PC-9 (cell line): ENCODE measurements around the gene SNAPIN. TPM values are rescaled to one million over a fixed set of nuclear protein-coding genes. Genes with fewer than 3 reads are reported as not detected.

Source experiments
- Bru-seq: library from RNA; stranded (reverse); fragments of 400-500 nt; gene quantifications from one replicate; lab custom pipeline; 2021; lab: Mats Ljungman, UMichigan
- BruChase-seq, 2 experiments: library from RNA; stranded (reverse); fragments of 400-500 nt; gene quantifications; one replicate each; lab custom pipeline; 2021; lab: Mats Ljungman, UMichigan
- BruUV-seq: library from RNA; stranded (reverse); fragments of 400-500 nt; replicated peaks from 2 replicates; lab custom pipeline; 2021; lab: Mats Ljungman, UMichigan
- CTCF ChIA-PET: fragments of 300-600 bp; sonication (Branson Sonifier 250); formaldehyde crosslinking; loops from one replicate; lab custom pipeline; 2022; ENCODE audit warnings: antibody characterized with exemption; lab: Charles Lee
- POLR2A ChIA-PET: fragments of 300-600 bp; sonication (Branson Sonifier 250); formaldehyde crosslinking; loops from one replicate; lab custom pipeline; 2022; ENCODE audit warnings: antibody characterized with exemption; ENCODE audit not compliant: unreplicated experiment; lab: Charles Lee
- DNase-seq, 2 experiments: peaks; one replicate each; pipeline versions ENCODE4 v3.0.0 to v3.0.0-alpha.2; 2015 to 2022; ENCODE audit warnings: mixed read lengths in 1 of 2
- H2AFZ ChIP-seq: fragments of 200-600 bp; sonication (generic); 2 replicates; pipeline ENCODE4 v1.8.1; 2017; ENCODE audit warnings: antibody characterized with exemption
- H3F3A ChIP-seq: fragments of 200-600 bp; sonication (generic); 2 replicates; pipeline ENCODE4 v1.8.1; 2017; ENCODE audit warnings: antibody characterized with exemption, mild to moderate bottlenecking, low read depth; ENCODE audit not compliant: insufficient read depth
- H3K27ac ChIP-seq: fragments of 200-600 bp; sonication (generic); 2 replicates; pipeline ENCODE4 v1.6.1; 2016; ENCODE audit warnings: mixed run types
- H3K27me3 ChIP-seq: fragments of 200-600 bp; sonication (generic); 2 replicates; pipeline ENCODE4 v1.6.1; 2016; ENCODE audit warnings: low read depth, mixed run types; ENCODE audit not compliant: insufficient read depth
- H3K36me3 ChIP-seq: fragments of 200-600 bp; sonication (generic); 2 replicates; pipeline ENCODE4 v1.6.1; 2016; ENCODE audit warnings: low read depth, mixed run types
- H3K4me1 ChIP-seq: fragments of 200-600 bp; sonication (generic); replicated peaks from 2 replicates; pipeline ENCODE4 v1.6.1; 2016; ENCODE audit warnings: mixed run types; ENCODE audit not compliant: insufficient read depth
- H3K4me2 ChIP-seq: fragments of 200-600 bp; sonication (generic); 2 replicates; pipeline ENCODE4 v1.6.1; 2017; ENCODE audit warnings: mixed run types
- H3K4me3 ChIP-seq: fragments of 200-600 bp; sonication (generic); 2 replicates; pipeline ENCODE4 v1.6.1; 2016; ENCODE audit warnings: mixed run types
- H3K79me2 ChIP-seq: fragments of 200-600 bp; sonication (generic); 2 replicates; pipeline ENCODE4 v1.6.1; 2017; ENCODE audit warnings: low read depth, mixed run types
- H3K9me2 ChIP-seq: fragments of 200-600 bp; sonication (generic); 2 replicates; pipeline ENCODE4 v1.8.1; 2017; ENCODE audit warnings: mild to moderate bottlenecking; ENCODE audit not compliant: insufficient read depth
- H3K9me3 ChIP-seq: fragments of 200-600 bp; sonication (generic); 2 replicates; pipeline ENCODE4 v1.8.1; 2016; ENCODE audit warnings: low read depth; ENCODE audit not compliant: insufficient read depth
- H4K20me1 ChIP-seq: fragments of 200-600 bp; sonication (generic); 2 replicates; pipeline ENCODE4 v1.8.1; 2017; ENCODE audit not compliant: insufficient read depth
- EZH2 ChIP-seq: fragments of 200-600 bp; sonication (generic); IDR thresholded peaks from 2 replicates; pipeline ENCODE4 v1.8.0; 2017; ENCODE audit warnings: antibody characterized with exemption, low read depth
- intact Hi-C: fragments of 100-400 bp; cut with micrococcal nuclease; formaldehyde crosslinking; loops from one replicate; pipeline ENCODE4 v1.10.0; 2022; ENCODE audit not compliant: unreplicated experiment
- long read RNA-seq: library from polyadenylated mRNA; stranded (forward); transcript quantifications from one replicate; pipeline ENCODE4 v2.0.0, GENCODE V29; 2022
- total RNA-seq: library from RNA; stranded (reverse); gene quantifications from 2 replicates; pipeline ENCODE4 v1.2.3, GENCODE V29; 2021
- TF ChIP-seq, protein P1 (sequence below): fragments of 200-600 bp; sonication (generic); conservative IDR thresholded peaks from 2 replicates; pipeline ENCODE4 v1.6.1; 2017; ENCODE audit warnings: mixed run types, antibody characterized with exemption, mild to moderate bottlenecking, moderate library complexity

SNAPIN gene
- total RNA-seq, result 25.4 and 29.5 TPM in 2 replicates
- Bru-seq, nascent RNA, result percentile 72 among the genes with signal in this experiment
- BruChase-seq, experiment 1, labeled RNA remaining after a 2-hour chase, result percentile 65 among the genes with signal in this experiment
- BruChase-seq, experiment 2, labeled RNA remaining after a 6-hour chase, result percentile 86 among the genes with signal in this experiment
- long read RNA-seq, transcript SNAPIN-201 (4 exons, 1,030 nt), result major isoform, 62 of 105 reads
- long read RNA-seq, transcript SNAPIN-202 (3 exons, 922 nt), result minor isoform, 8 of 105 reads
- long read RNA-seq, partial matches to known transcripts, result 0 of 105 reads
- long read RNA-seq, other reads (novel, unspliced or antisense), result 32 of 105 reads

DNA sequence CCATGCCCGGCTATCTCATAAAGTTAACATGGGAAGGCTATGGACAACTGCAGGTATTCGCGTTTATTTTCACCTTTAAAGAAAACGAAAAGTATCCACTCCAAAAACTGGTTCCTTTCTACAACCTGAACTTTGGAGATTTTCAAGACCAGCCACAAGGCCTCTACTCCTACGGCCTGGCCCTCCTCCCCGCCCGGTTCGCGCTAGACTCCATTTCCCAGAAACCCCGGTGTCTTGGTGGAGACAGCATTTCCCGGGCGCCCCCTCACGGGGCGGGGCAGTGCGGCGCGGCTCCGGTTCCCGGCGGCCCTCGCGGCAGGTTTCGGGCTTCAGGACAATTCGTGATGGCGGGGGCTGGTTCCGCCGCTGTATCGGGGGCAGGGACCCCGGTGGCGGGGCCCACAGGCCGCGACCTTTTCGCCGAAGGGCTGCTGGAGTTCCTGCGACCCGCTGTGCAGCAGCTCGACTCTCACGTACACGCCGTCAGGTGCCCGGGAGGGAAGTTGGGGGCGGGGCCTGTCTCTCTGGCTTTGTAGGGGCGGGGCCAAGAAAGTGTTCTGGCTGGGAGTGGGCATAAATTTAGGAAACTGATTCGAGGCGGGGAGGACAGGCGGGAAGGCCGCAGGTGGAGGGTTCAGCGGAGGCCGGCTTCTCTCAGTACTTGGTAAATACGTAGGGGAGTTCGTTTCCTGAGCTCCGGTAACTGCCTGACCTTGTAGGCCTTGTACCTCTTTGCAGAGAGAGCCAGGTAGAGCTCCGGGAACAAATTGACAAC is at the start of gene SNAPIN:
Gene SNAPIN, plus strand, starts transcription at position 304 of the 775 bp plus-strand sequence. Its CDS starts 41 bp downstream, at position 345.
- Histone ChIP-seq H3K4me1 (peaks cover 6% of the 10 kb centered on the region), H3K9me2 (no peaks in the 10 kb centered on the region), H2AFZ (peak within 1 kb of the TSS; percentile 75), H4K20me1 (no peaks in the 10 kb centered on the region; the same call in 1 of the 2 replicates), H3K4me3 (peak within 1 kb of the TSS; percentile 72), H3F3A (peaks cover 46% of the 10 kb centered on the region), H3K9me3 (no peaks in the 10 kb centered on the region), H3K36me3 (peaks cover 10% of the 10 kb centered on the region; the same call in 1 of the 2 replicates), H3K79me2 (peaks cover 12% of the 10 kb centered on the region), H3K4me2 (peak within 1 kb of the TSS; percentile 80), H3K27ac (peak within 1 kb of the TSS; percentile 55), H3K27me3 (no peaks in the 10 kb centered on the region)
- intact Hi-C loops, result loop anchor here (5.0 kb wide), 1 partner anchor 86 kb away; no protein-coding TSS in a partner anchor
- peak; percentile 77 to 91 for DNase-seq
- TF ChIP-seq EZH2, result no peak
- TF ChIP-seq, protein P1, sequence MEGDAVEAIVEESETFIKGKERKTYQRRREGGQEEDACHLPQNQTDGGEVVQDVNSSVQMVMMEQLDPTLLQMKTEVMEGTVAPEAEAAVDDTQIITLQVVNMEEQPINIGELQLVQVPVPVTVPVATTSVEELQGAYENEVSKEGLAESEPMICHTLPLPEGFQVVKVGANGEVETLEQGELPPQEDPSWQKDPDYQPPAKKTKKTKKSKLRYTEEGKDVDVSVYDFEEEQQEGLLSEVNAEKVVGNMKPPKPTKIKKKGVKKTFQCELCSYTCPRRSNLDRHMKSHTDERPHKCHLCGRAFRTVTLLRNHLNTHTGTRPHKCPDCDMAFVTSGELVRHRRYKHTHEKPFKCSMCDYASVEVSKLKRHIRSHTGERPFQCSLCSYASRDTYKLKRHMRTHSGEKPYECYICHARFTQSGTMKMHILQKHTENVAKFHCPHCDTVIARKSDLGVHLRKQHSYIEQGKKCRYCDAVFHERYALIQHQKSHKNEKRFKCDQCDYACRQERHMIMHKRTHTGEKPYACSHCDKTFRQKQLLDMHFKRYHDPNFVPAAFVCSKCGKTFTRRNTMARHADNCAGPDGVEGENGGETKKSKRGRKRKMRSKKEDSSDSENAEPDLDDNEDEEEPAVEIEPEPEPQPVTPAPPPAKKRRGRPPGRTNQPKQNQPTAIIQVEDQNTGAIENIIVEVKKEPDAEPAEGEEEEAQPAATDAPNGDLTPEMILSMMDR, result peak; percentile 41; the same call in 1 of the 2 replicates
- ChIA-PET POLR2A (no interaction called here), CTCF (interaction anchor here (0.6 kb wide), 1 partner anchor 31 kb away, joined by 3 read pairs; the partner anchor contains the start of gene S100A13)
- no TSS peak for BruUV-seq

DNA sequence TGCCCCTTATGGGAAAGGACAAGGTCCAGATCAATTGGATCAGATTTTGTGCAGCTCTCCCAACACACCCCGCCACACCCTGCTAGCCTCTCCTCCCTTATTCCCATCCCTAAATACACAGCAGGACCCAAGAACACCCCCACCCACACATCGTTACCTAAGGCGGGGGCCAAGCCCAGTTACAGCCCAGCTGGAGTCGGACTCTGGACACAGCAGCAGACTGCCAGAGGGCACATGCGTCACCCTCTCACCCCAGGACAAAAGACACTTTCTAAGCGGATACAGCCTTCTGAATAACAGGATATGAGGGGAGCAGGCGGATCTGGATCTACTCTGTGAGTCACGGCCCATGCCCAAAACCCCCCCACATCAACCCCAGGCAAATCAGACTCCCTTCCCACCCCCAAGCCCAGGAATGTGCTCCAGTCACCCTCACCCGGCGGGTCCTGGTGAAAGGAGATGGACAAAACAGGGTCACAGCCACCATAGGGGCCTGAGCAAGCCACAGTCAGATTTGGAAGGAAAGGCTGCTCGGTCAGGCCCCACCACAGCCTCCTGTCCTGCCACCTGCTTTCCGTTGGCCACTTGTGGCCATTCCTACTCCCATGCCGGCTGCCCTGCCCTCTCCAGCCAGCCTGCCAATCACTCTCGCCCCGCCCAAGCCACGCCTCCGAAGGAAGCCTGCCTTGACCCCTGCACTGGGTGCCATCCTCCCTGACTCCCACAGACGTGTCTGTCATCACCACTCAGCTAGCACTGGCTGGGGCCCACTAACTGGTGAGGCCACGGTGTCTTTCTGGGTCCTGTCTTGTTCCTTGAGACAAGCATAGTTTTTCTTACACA is 49.5 kb upstream of the SNAPIN start:
- H3K4me3 ChIP-seq, result peak overlapping the region; percentile 56
- peak overlapping the region; percentile 84 for H3K4me2 ChIP-seq
- no peaks in the 10 kb centered on the region for H3K27me3 ChIP-seq
- no TSS peak for BruUV-seq
- intact Hi-C loops, result loop anchor here (1.0 kb wide), 7 partner anchors 18 to 93 kb away; partner anchors contain the start of genes CHTOP and S100A13
- H3K79me2 ChIP-seq, result peaks cover 50% of the 10 kb centered on the region
- peaks cover 72% of the 10 kb centered on the region for H3F3A ChIP-seq
- peaks cover 23% of the 10 kb centered on the region for H3K36me3 ChIP-seq
- POLR2A ChIA-PET, result interaction anchor here (0.6 to 1.6 kb wide), 4 partner anchors 19 to 1818 kb away, joined by 3 to 12 read pairs (median 6); partner anchors contain the start of genes CHTOP, S100A13 and TDRKH
- peak; percentile 94 to 98 for DNase-seq
- H3K9me2 ChIP-seq, result no peaks in the 10 kb centered on the region
- H3K27ac ChIP-seq, result peak overlapping the region; percentile 96
- H3K9me3 ChIP-seq, result no peaks in the 10 kb centered on the region
- H4K20me1 ChIP-seq, result no peaks in the 10 kb centered on the region
- H2AFZ ChIP-seq, result peak overlapping the region; percentile 25; the same call in 1 of the 2 replicates
- CTCF ChIA-PET, result no interaction called here
- TF ChIP-seq EZH2, result no peak
- TF ChIP-seq, protein P1, result no peak; the same call in 1 of the 2 replicates
- peaks cover 52% of the 10 kb centered on the region for H3K4me1 ChIP-seq
